DMS114 treated with DMSO at 0.1 percent for 48 hours (cell line): Measurements from ENCODE around the gene TM6SF1.
"Not testable (repeated sequence)": the region's sequence is repeated elsewhere in the genome, so short reads cannot be mapped to it uniquely, and the experiment has no call there.

ENCODE experiments used
- DNase-seq: peaks from one replicate; lab custom pipeline; 2025; ENCODE audit not compliant: unreplicated experiment; lab: John Stamatoyannopoulos, UW

TM6SF1 gene

DNA sequence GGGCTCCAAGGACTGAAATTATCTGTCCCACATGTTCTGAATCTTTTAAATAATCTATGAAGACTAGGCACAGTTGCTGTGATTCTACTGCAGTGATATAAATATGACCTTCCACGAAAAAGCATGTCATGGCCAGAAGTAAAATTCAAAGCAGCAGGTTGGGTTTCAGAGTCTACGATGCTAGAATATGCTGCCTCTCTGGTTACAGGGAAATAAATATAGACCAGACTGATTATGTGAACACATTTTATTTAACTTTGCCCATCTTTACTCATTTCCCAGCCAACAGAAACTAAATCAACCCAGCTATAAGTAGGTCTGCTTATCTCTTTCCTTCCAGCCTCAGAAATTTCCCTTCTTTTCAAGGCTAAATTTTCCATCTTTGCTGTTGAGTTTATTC lies 19.9 kb upstream of the TM6SF1 start:
- DNase-seq: no peak

DNA sequence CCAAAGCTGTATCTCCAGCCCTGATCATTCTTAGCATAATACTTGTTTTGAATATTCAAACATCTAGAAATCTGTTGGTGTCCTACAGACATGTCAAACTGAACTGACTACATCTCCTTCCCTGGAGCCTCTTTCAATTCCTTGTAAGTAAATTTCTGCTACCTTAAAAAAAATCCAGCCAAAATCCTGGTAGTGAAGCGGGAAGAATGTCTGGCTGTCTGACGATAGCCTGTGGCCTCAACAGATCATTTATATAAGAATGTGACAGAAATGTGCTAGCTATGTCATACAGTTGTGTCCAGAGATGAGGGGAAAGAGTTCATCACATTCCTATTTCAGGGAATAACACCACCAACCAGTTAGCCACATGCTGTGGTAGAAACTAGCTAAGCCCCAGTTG lies 18.6 kb upstream of the TM6SF1 start:
- no peak for DNase-seq

DNA sequence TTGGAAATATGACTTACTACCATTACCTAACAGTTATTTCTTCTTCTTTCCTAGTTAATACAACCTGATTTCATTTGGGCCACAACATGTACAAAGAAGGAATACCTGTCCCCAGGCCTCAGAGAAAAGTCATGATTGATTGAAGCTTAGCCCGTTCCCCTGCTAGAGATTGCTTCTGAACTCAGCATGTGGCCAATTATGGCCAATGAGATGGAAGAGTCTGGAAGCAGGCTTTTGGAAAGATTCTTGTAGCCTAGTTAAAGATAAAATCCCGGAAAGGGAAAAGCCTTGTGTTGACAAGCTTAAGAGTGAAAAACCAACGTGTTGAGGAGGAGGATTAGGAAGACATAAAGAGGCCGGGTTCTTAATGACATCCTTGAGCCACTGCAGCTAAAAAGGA lies 17.0 kb upstream of the TM6SF1 start:
- DNase-seq: no peak

DNA sequence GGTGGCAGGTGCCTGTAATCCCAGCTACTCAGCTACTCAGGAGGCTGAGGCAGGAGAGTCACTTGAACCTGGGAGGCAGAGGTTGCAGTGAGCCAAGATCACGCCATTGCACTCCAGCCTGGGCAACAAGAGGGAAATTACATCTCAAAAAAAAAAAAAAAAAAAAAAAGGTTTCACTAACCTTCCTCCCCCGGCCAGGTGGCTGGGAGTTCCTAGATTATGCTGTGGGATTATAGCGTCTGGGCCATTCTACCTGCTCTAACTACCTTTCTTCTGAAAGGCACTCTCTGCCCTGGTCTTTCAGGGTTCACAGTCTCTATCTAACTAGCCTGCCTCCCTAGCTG lies 15.5 kb upstream of the TM6SF1 start:
- DNase-seq: not testable (repeated sequence)

DNA sequence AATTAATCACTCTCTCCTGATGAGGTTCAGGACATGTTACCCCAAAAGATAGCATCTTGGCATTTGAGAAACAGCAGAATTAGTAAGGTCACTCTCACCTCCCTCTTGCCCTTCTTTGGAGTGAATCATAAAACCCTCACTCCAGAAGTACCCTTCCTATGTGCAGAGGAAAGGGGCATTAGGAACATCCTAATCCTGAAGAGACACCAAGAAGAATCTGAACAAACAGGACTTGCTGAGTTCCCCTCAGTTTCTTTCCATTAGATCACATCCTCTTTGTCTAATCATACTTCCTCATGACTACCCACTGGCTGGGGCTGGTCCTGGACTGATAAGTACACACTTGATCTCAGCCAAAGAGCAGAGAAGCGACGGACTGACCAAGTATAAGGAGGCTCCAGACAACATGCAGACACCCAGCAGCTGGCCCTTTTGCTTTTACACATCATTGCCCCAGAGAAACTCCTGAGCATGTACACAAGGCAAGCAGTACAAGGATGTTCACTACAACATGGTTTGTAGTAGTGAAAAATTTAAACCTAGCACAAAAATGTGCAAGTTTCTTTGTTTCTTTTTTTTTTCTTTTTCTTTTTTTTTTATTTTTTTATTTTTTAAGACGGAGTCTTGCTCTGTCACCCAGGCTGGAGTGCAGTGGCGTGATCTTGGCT lies 15.0 kb upstream of the TM6SF1 start:
- no peak for DNase-seq

DNA sequence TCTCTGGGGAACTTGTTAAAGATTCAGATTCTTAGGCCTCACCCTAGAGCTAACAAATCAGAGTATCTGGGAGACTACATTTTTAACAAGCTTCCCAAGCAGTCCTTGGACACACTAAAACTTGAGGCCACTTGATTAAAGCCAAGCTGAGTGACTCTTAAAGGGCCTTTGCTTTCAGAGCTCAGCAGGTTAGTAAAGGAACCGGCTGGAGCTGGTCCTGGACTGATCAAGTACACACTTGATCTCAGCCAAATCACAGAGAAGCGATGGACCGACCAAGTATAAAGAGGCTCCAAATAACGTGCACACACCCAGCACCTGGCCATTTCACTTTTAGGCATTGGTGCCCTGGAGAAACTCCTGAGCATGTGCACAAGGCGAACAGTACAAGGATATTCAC lies 12.9 kb upstream of the TM6SF1 start:
- DNase-seq: no peak

DNA sequence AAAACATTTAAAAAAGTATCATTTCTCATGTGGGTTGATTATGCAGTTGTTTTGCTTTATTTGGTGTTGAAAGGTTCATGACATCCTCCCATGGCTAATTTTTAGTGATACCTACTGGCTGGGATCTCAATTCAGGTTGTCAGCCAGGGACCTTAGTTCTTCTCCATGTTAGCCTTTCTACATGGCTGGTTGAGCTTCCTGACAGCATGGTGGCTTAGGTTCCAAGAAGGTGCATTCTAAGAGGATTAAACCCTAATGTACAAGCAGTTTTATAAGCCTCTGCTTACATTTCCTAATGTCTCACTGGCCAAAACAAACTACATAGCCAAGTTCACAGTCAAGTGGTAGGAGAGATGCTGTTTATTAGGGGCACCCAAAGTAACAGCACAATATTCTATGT lies 9.4 kb upstream of the TM6SF1 start:
- no peak for DNase-seq

DNA sequence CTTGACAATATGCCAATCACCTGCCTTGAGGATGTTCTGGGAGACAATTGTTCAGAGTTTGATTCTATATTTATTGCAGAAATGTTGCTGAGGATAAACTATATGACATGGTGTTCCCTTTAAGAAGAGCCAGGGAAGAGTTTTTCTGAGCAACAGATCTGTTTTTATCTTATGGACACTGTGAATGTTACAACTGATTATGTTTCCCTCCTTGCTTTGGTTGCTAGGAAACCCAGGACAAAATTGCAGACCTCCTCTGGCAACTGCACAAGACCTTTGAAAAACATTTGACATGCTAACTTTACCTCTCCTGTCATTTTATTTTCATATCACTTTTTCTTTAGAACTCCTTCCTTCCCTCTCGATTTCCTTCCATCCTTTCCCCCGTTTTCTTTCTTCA lies 8.2 kb upstream of the TM6SF1 start:
- no peak for DNase-seq

DNA sequence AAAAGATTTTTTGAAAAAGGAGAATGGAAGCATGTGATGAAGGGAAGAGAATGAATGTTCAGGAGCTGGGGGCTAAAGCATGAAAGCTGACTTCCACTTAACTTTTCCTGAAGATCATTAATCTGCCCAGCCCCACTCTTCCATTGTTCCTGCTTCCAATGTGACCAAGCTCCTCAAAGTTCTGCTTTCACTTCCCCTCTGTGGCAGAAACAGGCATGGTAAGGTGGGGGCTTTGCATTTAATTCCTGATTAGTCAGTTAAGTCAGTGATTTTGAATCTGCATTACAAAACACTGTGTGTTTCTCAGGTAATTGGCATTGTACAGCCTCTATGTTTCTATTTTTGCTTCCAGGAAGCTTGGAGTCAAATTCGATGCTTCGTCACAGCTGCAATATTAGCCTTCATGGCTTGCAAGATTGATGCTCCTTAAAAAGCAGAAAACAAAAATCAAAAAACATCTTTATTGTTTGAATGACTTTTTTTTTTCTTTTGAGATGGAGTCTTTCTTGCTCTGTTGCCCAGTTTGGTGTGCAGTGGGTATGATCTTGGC lies 7.3 kb upstream of the TM6SF1 start:
- no peak for DNase-seq

DNA sequence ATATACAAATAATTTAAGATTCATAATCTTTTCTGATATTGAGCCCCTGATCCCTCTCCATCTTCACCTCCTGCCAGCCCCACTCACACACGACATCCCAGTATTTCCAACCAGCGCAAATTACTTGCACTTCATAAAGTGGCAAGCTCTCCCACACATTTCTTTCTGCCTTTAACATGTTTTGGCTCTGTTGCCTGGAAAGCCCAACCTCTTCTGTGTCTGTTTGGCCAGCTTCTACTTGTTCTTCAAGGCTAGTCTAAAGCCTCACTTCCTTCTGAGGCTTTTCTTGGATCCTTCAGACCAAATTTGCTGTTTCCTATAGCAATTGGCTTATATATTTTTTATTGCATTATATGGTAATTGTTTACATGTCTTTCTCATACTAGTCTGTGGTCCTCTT lies 5.1 kb upstream of the TM6SF1 start:
- no peak for DNase-seq

DNA sequence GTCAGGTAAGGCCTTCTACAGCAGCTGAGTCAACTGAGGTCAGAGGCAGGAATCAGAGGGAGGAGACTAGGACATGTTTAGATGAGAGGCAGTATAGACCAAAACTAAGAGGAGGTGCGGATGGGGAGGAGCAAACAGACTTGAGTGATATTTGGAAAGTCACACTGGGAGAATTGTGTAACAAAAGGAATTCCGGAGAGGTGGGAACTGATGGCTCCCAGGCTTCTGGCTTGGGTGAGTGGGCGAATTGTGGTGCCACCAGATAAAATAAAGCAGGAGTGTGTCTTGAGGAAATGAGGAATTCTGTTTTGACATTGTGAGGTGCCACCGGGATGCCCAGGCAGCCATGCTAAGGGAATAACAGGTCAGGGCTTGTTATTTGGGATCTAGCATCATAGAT lies 3.3 kb upstream of the TM6SF1 start:
- no peak for DNase-seq

DNA sequence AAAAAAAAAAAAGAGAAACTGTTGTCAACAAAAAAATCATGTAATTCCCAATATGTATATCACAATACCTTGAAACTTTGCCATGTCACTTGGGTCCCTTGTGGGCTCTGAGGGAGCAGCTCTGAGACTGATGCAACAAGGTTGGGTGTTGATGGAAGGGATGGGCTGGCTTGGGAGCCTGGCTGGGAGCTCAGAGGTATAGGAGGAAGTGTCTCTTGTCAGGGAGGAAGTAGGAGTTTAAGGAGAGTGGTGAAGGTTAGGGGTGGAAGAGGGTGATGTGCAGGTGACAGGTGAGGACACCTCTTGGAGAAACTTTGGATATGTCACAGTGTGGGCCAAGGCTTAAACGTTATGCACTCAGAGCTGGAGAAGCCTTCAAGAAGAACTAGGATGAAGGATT lies 2.0 kb upstream of the TM6SF1 start:
- DNase-seq: no peak

DNA sequence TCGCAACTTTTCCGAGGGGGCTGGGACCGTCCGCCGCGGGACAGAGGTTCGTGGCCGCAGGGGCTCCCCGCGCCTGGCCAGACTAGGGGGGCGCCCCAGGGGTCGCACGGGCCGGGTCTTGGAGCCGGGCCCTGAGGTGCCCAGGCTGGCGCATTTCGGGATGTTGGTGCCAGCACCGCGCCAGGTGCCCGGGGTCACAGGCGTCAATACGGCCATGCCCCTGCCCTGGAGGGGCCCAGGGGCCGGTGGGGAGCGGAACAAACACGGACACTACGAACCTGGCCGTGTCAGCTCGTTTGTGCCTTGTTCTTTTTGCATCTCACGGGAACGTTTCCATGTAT lies 366 bp downstream of the TM6SF1 start:
- no peak for DNase-seq

DNA sequence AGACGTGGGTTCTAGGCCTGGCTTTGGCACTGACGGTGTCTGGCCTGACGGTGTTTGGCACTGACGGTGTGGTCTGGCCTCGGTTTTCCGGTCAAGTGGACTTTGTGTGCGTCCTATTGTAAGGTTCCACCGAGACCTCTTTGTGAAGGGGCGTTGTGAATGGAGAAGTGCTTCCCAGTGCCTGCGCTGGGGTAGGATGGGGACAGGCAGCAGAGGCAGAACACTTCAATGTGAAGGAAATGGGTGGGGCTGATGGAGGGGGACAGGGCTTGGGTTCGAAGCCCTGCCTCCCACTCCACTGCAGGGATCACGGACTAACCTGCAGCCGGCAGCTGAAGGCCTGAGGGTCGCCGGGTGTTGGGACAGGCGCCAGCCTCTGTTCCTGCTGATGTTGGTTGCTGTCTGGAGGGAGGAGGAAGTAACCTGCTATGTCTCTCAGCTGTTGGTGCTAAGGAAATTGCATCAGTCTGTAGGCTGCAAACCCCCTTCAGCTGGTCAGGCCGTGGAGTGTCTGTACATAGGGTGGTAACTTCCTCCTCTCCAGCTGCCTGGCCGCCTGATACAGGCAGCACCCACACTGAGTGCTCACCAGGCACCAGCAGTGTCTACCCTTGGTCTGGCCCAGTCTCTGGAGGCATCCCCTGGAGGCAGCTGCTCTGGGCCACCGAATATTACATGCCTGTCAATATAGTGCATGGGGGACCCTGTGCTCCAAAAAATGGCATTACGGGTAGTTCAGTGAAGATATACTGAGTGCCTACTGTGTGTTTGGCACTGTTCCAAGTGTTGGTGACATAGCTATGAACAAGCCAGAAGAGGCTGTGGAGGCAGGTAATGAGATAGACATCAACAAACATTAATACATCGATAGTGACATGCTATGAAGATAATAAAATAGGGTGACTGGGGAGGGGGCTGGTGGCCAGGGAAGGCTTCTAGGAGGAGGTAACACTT lies 1.1 kb downstream of the TM6SF1 start:
- no peak for DNase-seq

DNA sequence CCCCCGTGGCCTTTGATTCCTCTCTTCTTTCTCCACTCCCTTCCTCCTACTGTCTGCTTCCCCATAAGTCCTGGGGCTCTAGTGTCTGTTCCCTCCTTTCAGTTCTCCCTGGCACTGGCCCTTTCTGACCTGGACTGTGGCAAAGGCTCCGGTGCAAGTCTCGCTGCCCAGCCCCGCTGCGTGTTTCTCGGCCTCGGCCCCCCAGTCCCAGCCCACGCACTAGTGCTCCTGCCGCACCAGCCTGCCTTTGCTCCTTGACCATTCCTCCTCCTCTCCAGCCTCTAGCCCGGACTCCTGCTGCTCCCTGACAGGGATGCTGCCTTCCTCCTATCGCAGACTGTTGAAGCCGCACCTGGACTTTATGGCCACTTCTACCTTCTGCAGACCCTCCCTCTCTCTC lies 2.1 kb downstream of the TM6SF1 start:
- no peak for DNase-seq

DNA sequence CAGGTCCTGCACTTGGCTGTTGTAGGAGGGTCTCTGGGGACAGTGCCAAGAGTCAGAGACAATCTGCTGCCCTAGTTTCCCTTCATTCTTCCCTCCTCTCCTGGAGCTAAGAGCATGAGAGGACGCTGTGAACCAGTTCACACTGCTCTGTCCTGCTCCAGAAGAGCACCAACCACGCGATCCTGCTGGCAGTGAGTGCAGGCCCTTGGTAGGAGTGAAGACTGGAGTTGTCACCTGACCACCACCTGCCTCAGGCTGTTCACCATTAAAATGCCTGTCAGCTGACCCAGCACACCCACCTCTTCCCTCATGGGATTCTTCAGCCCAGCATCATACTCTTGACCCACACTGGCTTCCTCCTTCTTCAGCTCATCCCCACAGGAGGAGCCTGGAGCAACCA lies 2.9 kb downstream of the TM6SF1 start:
- no peak for DNase-seq

DNA sequence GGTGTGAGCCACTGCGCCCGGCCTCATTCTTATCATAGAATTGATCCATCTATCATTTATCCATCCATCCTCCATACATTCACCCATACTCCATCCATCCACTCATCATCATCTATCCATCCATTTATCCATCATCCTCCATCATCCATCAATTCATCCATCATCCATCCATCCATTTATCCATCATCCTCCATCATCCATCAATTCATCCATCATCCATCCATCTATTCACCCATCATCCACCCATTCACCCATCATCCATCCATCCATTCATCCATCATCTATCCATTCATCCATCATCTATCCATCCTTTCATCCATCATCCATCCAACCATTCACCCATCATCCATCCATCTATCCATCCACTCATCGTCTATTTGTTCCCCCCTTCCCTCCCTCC lies 3.7 kb downstream of the TM6SF1 start:
- DNase-seq: no peak

DNA sequence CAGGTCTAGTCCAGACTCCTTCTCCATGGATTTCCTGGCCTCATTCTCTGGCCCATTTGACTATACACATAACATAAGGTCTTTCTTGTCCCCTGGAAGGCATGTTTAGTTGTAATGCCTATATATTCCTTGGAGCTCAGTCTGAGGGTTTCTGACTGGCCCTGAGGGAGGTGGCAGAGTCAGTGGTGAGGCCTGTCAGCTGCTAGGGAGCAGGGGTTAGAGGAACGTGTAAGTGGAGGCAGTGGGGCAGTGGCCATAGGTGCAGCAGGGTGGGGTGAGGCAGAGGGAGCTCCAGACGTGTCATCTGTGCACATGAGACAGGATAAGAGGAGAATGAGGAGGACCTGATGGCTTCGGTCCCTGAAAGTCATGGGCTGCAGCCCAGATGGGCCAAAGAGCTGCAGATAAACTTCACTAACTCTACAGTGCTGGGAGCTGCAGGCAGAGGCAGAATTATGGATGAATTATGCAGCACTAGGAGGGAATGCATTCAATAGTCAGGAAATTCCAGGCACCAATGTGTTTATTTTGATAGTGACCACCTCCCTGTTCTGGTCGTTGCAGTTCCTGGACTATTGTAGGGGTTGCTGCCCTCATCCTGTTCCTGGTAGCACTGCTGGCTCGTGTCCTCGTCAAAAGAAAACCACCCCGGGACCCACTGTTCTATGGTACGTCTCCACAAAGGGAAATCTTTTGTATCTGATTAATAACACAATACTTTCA lies 4.9 kb downstream of the TM6SF1 start:
- no peak for DNase-seq

DNA sequence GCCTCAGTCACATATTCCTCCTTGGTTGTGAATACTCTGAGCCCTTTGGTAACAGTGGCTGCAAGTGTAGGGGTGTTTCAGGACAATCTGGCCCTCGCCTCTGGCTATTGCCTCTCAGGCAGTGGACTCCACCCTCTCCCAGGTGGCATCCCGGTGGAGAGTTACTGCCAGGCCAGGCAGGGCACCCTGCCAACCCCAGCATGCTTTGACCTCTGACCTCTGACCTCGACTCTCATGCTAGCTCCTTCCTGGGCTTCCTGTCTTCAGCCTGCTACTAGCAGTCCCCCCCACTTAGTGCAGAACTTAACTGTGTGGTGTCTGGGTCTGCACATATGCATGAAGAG lies 5.5 kb downstream of the TM6SF1 start:
- no peak for DNase-seq

DNA sequence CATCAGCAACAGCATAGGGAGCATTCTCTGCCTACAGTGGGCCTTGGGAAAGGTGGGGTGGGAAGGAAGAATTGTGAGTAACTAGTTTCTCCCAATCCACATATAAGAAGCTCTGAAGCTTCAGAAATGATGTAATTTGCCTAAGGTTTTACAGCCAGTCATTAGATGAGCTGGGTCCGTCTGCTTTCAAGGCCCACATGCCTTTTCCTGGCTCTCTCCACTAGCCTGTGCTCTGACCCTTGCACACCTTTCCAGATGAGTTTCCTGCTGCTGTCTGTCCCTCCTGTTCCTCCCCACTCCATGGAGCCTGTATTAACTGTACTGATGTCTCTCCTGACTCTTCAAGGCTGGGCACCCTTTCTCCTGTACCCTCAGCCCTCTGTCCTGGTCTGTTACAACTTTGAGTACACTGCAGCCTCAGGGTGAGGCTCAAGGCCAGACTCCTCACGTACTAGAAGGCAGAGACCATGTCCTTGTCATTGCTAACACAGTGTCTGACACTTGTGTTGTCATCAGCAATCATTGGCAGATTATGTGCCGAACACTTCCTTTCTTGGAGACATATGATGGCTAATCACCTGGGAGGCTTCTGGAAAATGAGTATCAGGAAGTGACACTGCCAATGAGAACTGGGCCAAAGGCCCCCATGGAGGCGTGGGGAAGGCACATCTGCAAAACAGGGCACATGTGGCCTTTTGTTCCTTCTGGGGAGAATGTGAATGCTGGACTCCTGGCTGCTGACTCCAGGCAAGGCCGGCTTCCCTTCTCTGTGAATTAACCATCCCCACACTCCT lies 6.6 kb downstream of the TM6SF1 start:
- no peak for DNase-seq

DNA sequence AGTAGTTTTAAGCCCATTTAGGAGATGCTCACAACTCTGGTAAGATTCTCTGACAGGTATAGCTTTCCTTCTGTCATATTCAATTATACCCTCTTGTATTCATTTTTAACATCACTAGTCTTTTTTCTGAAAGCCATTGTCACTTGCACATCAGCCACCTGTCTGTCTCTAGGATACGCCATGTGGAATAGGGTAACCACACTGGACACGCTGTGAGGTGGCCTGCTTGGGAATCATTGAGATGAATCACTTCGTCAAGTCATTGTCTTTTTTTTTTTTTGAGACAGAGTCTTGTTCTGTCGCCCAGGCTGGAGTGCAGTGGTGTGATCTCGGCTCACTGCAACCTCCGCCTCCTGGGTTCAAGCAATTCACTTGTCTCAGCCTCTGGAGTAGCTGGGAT lies 7.4 kb downstream of the TM6SF1 start:
- no peak for DNase-seq
